GM21515 (cell line): Measurements from ENCODE around the gene HOXD10.

ENCODE experiments used
- ATAC-seq: cut with Tn5 transposase; IDR thresholded peaks from one replicate; pipeline ENCODE4 v1.9.1; 2021; ENCODE audit not compliant: unreplicated experiment

HOXD10 gene

GRCh38 chr2:176105730-176106580 lies 10.6 kb upstream of the HOXD10 start:
- ATAC-seq: no peak

GRCh38 chr2:176106581-176107539 lies 9.7 kb upstream of the HOXD10 start, which contains the start of gene HOXD11:
Gene HOXD11, plus strand, starts transcription at chr2:176107280. Its CDS starts 76 bp downstream, at chr2:176107356.
- ATAC-seq: no peak

GRCh38 chr2:176107731-176108181 lies 8.8 kb upstream of the HOXD10 start:
- ATAC-seq: no peak

DNA sequence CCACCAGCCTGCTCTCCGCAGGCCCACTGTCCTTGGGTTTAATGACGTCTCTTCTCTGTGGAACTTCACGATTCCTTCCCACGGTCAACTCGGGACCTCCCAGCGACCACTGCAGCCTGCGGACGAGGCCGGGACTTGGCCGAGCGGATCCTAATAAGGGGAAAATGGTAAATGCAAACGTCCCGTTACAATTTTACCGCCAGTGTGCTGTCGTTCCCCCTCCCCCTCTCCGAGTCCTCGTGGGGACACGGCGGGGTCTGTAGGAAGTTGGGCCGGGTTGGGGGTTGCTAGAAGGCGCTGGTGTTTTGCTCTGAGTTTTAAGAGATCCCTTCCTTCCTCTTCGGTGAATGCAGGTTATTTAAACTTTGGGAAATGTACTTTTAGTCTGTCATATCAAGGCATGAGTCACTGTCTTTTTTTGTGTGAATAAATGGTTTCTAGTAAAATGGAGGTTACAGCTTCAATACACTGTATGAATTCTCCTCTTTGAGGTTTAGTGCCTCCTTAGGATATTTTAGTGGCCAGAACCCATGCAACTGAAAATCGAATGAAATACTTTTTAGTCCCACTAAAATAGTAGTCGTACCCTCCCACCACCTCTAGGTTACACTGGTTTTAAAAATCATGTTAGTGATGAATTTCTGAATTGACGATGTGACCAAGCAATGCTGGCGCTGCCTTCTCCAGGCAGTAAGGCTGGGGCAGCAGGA lies 7.2 kb upstream of the HOXD10 start:
- no peak for ATAC-seq

- ATAC-seq: no peak
Observed at GRCh38 chr2:176109946-176110345, 6.6 kb upstream of the HOXD10 start.

DNA sequence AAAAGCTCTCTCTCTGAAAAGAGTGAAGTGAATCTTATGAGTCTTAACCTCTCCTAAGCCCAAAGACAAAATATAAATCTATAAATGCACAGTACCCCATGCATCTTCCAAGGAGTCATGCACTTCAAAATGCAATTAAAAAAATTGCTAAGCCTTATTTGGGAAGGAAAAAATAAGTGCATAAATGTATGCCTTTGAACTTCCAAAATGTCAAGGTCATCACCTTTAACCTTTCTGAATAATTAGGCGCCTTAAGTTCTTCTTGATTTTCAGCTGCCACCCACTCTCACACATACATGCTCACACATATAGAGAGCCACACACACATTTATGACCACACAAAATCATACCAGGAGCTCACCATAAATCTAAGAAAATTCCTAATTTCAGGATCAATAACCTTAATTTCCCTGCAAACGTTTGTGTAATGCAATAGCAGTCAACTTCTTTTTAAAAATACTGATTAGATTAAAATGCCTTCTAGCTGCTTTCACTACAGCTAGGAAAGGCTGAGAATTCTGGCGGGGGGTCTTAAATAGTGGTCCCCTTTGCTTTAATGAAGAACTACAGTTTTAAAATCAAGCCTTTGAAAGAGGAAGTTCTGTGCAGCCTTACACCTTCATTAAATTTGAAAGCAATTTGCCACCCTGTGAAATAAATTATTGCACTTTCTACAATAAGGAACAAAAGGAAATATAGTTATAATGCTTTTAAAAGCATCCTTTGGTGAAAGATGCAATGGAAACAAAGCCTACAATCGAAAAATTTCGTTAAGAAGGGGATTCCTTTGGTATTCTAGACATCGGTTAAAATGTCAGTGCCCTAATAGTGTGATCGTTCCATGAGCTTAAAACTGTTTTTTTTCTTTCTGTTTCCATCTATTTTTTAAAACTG lies 5.9 kb upstream of the HOXD10 start:
- no peak for ATAC-seq

DNA sequence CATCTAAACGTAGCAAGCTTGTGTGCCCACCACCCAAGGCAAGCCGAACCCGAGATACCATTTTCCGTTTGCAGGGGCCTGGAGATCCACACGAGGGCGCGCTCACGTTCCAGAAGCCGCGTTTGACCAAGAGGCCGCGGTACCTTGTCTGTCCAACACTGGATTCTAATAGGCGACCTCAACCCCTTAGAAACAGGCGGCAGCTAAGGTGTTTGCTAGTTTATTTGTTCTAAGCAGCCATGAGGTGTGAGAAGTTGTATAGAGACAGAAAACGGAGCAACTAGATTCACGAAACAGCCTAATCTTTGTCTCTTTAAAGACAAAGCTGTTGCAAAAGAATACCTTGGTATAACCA lies 5.3 kb upstream of the HOXD10 start:
- ATAC-seq: no peak

DNA sequence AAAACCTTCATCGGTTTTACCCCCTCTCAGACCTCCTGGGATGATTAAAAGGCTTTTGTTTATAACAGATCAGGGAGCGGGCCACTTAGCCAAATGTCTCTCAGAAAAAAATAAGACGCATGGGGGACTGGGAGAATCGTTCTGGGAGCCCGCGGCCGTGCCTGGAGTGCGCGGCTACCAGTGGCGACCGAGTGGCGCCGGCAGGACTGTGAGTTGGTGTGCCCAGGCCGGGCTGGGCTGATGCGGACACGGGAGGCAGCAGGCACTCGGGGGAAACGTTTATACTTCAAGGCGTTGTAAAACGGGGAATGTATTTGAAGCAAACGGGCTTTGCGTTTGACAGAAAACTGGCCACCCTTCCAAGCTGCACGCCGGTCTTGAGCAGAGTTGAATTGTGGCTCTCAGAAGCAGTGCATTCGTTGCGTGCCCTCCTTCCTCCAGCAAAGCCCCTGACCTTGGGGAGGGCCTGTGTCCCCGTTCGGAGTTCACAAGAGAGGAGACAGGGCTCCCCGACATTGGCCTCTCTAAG lies 4.7 kb upstream of the HOXD10 start:
- no peak for ATAC-seq

- no peak for ATAC-seq
Observed at GRCh38 chr2:176112375-176113302, 3.9 kb upstream of the HOXD10 start.

DNA sequence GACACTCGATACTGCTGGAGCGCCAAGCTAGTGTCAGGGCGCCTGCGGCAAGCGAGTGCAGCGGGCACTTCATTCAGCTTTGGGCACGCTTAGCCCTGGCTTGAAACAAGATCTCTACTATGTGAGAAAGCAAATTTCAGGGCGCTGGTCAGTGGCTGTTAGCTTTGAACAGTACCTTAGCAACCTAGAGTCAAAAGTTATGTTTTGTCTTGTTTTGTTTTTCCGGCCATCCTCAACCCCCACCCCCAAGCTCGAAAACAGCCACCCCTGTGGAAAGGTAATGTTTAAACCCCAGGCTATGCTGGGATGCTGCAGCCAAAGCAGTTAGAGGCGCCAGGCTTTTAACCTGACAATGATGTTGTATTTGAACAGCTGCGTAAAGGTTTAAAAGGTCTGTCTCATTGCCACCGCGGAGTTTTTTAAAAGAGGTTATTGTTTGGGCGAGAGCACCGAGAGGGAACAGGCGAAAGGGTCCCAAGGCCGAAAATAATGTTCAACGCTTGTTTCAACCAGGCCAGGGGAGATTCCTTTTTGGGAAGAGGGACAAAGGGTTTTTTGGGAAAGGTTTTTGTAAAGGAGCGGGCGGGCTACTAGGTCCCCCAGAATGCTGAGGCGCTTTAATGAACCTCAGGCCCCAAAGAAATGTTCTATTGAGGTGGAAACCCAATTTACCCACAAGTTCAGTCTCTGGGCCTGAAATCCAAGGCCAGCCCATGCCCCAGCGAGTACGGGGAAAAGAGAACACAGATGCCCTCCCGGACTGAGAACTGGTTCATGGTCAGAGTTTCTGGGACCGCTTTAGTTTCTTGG lies 2.3 kb upstream of the HOXD10 start:
- ATAC-seq: no peak

- ATAC-seq: no peak
Observed at GRCh38 chr2:176114930-176115625, 1.5 kb upstream of the HOXD10 start.

- ATAC-seq: no peak
Observed at GRCh38 chr2:176117162-176117822, 714 bp downstream of the HOXD10 start.

- no peak for ATAC-seq
Observed at GRCh38 chr2:176117823-176118371, 1.3 kb downstream of the HOXD10 start.

- no peak for ATAC-seq
Observed at GRCh38 chr2:176118601-176119339, 2.2 kb downstream of the HOXD10 start.

DNA sequence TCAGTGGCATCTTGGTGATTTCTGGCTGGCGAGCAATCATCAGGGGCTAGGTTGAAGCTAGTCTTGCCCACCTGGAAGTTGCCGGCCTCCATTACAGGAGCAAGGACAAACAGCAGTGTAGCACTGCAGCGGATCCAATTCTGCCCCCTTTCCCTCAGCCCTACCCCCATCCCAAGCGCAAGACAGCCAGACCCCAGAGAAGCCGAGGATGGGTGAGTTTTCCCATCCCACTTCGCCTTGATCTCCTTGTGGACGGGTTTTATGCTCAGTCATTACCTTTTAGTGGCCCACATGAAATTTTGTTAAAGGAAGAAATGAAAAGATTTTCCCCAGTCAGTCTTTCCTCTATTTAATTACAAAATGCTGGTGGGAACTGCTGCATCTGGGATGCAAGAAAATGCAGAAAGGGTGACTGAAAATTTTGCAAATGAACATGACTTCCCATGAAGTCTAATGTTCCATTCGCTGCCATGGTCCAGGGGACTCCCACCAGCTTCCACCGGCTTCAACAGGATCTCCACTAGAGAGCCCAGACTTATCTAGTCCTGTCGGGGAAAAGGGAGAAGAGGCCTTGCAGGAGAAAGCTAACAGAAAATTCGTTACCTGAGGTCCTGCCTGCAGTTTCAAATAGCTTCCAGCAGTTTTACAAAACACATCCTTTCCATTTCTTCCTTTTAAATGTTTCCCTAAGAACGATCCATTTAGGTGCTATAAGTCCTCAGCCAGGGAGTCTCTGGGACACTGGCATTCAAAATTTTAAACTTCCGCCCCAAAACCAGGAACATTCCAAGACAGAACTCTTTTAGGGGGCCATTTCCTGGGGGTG lies 4.0 kb downstream of the HOXD10 start:
- ATAC-seq: no peak
